GM21786 (cell line): Measurements from ENCODE around the gene LIME1.
A peak's percentile ranks its signal among the peaks of the same experiment; 100 is the strongest.
"Not testable (repeated sequence)": the region's sequence is repeated elsewhere in the genome, so short reads cannot be mapped to it uniquely, and the experiment has no call there.

Experiments used
- ATAC-seq: cut with Tn5 transposase; IDR thresholded peaks from one replicate; pipeline ENCODE4 v1.9.1; 2021; ENCODE audit not compliant: unreplicated experiment

LIME1 gene

DNA sequence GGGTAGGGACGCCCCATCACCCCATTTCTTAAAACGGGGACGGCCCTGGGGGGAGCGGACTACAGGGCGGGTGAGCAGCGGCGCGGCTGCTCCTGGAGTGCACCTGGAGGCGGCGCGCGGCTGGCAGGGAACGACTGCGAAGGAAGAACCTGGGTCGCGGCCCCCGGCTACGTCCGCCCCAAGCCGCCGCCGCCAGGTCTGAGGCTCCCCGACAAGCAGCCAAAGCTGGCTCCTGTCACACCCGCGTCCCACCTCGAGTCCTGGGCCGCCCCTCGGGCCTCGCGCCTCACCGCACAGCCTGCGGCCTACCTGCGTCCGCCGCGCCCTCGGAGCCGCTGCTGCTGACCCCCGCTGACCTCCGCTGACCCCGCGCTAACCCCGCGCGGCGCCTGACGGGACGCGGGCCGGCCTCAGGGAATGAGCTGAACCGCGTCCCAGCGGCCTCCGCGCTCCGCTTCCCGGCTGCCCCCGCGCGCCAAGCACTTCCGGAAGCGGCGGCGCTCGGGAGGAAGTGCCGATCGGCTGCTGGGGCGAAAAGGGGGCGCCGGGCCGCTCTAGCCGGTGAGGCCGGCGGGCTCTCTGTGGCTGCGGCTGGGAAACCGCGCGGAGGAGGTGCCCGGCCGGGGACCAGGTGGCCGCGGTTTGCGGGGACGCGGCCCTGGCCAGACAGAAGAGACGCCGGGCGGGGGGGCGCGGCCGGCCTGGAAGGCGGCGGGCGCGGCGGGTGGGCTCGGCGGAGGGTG, 28.7 kb upstream of the LIME1 start, which contains the start of the genes ARFRP1 and ZGPAT:
Gene ARFRP1, minus strand, starts transcription at position 419 of the 743 bp plus-strand sequence. CDS start 885 bp downstream, outside the sequence.
Gene ZGPAT, plus strand, starts transcription at position 482 of the 743 bp plus-strand sequence. CDS start 542 bp downstream, outside the sequence.
- peak; percentile 58 for ATAC-seq

DNA sequence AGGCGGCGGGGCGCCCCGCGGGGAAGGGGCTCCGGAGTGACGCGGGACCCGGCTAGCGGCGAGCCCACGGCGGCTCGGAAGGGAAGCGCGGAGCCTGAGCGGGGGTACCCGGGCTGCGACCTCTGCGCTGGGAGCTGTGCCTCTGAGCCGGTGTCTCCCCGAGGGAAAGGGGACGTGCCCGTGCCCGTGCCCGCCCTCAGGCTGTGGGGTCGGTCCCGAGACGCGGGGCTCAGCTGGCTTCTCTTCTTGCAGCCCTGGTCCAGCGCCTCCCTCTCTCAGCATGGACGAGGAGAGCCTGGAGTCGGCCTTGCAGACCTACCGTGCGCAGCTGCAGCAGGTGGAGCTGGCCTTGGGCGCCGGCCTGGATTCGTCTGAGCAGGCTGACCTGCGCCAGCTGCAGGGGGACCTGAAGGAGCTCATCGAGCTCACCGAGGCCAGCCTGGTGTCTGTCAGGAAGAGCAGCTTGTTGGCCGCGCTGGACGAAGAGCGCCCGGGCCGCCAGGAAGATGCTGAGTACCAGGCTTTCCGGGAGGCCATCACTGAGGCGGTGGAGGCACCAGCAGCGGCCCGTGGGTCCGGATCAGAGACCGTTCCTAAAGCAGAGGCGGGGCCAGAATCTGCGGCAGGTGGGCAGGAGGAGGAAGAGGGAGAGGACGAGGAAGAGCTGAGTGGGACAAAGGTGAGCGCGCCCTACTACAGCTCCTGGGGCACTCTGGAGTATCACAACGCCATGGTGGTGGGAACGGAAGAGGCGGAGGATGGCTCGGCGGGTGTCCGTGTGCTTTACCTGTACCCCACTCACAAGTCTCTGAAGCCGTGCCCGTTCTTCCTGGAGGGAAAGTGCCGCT, 27.9 kb upstream of the LIME1 start:
- peak; percentile 24 for ATAC-seq

DNA sequence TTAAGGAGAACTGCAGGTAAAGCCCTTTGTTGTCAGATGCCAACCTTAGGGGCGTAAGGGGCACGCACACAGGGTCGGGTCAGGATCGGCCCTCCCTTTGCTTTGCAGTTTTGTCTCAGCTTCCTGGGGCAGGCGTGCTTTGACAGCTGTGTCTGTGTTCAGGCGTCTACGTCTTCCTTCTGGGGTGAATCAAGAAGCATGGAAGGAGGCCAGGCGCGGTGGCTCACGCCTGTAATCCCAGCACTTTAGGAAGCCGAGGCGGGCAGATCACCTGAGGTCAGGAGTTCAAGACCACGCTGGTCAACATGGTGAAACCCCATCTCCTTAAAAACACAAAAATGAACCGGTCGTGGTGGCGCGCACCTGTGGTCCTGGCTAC, 27.3 kb upstream of the LIME1 start:
- ATAC-seq, result no peak

DNA sequence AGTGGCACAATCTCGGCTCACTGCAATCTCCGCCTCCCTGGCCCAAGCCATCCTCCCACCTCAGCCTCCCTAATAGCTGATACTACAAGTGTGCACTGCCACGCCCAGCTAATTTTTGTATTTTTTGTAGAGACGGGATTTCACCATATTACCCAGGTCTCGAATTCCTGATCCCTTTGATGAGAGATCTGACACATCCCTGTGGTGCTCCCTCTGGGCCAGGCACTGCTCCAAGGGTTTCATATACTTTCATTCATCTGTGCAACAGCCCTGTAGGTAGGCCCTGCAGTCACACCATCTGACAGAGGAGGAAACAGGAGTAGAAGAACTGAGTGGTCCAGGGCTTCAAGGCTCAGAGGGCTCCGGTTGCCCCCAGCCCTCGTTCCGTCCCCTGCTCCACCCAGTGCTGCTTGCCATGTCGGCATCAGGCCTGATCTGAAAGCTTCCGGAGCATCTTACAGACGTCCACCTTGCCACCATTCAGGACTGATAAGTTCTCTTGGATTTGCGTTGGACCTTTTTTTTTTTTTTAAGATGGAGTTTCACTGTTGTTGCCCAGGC, 25.3 kb upstream of the LIME1 start:
- no peak for ATAC-seq

DNA sequence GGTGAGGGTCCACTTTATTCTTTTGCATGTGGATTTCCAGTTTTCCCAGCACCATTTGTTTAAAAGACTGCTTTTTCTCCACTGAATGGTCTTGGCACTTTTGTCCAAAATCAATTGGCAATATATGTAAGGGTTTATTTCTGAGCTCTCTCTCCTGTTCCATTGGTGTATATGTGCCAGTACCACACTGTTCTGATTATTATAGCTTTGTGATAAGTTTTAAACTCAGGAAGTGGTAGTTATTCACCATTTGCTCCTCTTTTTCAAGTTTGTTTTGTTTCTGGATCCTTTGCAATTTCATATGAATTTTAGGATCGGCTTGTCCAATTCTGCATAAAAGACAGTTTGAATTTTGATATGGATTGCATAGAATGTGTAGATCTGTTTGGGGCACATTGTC, 24.3 kb upstream of the LIME1 start:
- no peak for ATAC-seq

DNA sequence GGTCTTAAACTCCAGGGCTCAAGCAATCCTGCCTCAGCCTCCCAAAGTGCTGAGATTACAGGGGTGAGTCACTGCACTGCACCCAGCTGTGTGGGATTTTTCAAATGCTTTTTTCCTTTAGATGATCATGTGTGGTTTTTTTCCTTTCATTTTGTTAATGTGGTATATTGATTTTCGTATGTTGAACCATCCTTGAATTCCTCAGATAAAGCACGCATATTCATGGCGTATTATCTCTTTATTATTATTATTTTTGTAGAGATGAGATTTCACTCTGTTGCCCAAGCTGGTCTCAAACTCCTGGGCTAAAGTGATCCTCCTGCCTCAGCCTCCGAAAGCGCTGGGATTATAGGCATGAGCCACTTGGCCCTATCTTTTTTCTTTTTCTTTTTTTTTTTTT, 21.6 kb upstream of the LIME1 start:
- no peak for ATAC-seq

DNA sequence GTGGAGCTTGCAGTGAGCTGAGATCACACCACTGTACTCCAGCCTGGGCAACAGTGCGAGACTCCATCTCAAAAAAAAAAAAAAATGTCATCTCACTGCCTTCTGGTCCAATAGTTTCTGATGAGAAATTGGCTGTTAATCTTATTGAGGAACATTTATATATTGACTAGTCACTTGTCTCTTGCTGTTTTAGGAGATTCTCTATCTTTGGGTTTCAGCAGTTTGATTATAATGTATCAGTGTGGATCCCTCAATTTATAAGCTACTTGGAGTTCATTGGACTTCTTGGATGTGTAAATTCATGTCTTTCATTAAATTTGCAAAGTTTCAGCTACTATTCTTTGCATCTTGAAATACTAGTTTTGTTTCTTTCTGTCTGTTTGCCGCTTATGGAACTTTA, 17.5 kb upstream of the LIME1 start:
- no peak for ATAC-seq

DNA sequence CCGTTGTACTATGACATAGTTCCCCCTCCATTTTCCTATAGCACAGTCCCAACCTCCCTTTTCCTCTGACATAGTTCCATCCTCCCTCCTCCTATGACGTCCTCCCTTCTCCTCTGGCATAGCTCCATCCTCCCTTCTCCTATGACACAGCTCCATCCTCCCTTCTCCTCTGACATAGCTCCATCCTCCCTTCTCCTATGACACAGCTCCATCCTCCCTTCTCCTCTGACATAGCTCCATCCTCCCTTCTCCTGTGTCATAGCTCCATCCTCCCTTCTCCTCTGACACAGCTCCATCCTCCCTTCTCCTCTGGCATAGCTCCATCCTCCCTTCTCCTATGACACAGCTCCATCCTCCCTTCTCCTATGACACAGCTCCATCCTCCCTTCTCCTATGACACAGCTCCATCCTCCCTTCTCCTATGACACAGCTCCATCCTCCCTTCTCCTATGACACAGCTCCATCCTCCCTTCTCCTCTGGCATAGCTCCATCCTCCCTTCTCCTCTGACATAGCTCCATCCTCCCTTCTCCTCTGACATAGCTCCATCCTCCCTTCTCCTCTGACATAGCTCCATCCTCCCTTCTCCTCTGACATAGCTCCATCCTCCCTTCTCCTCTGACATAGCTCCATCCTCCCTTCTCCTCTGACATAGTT, 13.4 kb upstream of the LIME1 start:
- ATAC-seq, result not testable (repeated sequence)

DNA sequence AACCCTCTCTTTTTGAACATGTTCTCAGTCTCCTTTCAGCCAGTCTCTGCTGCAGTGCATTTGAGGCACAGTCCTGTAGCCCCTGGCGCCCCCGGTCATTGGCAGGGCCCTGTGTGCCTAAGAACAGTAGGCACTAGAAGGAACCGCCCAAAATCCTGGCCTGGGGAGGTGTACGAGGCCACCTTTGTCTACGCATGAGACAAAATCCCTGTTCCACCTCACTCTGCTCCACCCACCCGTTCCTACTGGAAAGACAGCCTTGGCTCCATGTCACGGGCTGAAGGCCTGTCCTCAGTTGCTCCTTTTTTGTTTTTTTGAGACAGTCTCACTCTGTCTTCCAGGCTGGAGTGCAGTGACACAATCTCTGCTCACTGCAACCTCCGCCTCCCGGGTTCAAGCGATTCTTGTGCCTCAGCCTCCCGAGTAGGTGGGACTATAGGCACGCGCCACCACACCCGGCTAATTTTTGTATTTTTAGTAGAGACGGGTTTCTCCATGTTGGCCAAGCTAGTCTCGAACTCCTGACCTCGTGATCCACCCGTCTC, 6.2 kb upstream of the LIME1 start:
- not testable (repeated sequence) for ATAC-seq

DNA sequence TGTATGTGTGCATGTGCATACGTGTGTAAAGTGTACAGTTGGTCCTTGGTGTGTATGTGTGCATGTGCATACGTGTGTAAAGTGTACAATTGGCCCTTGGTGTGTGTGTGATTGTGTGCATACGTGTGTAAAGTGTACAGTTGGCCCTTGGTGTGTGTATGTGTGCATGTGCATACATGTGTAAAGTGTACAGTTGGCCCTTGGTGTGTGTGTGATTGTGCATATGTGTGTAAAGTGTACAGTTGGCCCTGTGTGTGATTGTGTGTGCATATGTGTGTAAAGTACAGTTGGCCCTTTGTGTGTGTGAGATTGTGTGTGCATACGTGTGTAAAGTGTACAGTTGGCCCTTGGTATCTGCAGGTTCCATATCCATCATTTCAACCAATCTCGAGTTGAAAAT, 5.1 kb upstream of the LIME1 start:
- no peak for ATAC-seq

DNA sequence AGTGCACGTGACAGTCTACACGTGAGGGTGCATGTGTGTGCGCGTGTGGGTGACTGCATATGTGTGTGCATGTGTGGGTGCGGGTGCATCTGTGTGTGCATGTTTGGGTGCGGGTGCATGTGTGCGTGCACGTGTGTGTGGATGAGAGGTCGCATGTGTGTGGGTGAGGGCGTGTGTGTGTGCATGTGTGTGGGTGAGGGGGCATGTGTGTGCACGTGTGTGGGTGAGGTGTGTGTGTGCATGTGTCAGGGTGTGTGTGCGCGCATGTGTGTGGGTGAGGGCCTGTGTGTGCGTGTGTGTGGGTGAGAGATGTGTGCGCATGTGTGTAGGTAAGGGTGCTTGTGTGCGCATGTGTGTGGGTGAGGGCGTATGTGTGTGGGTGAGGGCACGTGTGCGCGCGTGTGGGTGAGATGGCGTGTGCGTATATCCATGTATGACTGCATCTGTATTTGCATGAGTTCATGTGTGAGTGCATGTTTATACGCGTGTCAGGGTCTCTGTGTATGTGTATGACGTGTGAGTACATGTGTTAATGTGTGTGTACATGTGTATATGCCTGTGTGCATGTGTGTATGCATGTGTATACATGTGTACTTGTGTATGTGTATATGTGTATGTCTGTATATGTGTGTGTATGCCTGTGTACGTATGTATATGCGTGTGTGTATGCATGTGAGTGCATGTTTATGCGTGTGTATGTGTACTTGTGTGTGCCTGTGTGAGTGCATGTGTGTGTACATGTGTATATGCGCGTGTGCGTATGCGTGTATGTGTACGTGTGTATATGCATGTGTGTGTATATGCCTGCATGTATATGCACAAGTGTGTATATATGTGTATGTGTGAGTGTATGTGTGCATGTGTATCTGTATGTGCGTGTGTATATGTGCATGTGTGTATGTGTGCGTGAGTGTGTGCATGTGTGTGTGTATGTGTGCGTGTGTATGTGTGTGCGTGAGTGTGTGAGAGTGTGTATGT, 4.1 kb upstream of the LIME1 start:
- no peak for ATAC-seq

DNA sequence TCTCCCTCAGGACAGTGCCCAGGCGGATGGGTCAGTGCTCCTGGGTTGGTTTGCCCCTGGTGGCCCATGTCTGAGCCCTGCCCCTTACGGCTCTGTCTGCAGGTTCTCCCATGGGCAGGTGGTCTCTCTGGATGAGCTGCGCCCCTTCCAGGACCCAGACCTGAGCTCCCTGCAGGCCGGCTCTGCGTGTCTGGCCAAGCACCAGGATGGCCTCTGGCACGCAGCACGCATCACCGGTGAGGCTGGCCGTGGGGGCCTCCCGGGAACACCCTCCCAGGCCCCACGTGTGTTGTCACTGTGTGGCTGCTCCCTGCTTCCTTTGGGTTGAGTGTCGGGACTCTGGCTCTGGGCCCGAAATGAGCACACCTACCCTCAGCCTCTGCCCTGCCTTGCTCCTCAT, 3.3 kb upstream of the LIME1 start:
- ATAC-seq, result no peak

DNA sequence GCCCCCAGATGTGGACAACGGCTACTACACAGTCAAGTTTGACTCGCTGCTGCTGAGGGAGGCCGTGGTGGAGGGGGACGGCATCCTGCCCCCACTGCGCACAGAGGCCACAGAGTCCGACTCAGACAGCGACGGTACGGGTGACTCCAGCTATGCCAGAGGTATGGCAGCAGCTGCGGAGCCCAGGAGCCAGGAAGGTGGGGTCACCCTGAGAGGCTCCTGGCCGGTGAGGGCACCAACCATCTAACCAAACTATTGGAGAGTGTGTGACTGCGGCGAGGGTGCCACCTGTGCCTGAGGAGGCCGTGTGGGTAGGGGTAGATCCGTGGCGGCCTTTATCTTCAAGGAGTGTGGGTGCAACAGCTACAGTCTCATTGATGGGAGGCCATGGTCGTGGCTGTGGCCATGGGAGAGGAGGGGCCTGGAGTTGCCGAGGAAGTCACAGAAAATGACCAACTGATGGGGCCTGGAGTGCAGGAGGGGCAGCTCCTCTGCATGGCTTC, 2.8 kb upstream of the LIME1 start:
- no peak for ATAC-seq

DNA sequence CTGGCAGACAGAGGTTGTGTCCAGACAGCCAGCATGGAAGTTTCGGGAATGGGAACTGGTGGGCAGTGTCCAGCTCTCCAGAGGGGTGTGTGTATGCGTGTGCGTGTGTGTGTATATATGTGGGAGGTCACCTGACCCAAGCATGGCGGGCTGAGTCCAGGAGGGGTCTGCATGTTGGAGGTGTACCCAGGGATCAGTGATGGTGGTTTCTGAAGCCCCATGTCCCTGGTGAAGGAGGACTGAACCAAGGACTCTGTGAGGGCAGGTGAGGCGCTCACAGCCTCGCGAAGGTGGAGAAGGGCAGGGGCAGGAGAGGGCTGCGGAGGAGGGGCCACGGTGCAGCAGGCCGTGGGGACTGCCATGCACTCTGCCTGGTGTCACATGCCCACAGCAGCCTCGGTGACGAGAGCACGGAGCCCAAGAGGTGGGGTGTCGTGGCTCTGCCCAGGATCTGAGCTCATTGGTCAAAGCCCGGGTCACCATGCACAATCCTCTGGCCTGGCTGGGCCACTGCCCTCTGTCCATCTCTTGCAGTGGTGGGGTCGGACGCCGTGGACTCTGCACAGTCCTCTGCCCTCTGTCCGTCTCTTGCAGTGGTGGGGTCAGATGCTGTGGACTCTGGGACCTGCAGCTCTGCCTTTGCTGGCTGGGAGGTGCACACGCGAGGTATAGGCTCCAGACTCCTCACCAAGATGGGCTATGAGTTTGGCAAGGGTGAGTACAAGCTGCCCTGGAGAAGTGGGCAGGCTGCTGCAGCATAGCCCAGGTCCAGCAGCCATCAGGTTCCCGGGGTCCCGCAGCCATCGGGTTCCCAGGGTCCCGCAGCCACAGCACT, 2.1 kb upstream of the LIME1 start:
- ATAC-seq, result no peak

DNA sequence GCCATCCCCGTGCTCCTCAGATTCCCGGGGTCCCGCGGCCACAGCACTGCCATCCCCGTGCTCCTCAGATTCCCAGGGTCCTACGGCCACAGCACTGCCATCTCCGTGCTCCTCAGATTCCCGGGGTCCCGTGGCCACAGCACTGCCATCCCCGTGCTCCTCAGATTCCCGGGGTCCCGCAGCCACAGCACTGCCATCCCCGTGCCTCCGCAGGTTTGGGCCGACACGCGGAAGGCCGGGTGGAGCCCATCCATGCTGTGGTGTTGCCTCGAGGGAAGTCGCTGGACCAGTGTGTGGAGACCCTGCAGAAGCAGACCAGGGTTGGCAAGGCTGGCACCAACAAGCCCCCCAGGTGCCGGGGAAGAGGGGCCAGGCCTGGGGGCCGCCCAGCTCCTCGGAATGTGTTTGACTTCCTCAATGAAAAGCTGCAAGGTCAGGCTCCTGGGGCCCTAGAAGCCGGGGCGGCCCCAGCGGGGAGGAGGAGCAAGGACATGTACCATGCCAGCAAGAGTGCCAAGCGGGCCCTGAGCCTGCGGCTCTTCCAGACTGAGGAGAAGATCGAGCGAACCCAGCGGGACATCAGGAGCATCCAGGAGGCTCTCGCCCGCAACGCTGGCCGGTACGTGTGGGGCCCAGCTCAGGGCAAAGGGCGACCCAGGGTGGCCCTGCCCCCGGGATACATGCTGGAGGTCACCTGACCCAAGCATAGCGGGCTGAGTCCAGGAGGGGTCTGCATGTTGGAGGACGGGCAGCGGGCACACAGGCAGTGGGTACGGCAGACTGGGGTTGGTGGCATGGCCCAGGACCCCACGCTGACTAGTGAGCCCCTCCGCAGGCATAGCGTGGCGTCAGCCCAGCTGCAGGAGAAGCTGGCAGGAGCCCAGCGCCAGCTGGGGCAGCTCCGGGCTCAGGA, 1.3 kb upstream of the LIME1 start:
- no peak for ATAC-seq

DNA sequence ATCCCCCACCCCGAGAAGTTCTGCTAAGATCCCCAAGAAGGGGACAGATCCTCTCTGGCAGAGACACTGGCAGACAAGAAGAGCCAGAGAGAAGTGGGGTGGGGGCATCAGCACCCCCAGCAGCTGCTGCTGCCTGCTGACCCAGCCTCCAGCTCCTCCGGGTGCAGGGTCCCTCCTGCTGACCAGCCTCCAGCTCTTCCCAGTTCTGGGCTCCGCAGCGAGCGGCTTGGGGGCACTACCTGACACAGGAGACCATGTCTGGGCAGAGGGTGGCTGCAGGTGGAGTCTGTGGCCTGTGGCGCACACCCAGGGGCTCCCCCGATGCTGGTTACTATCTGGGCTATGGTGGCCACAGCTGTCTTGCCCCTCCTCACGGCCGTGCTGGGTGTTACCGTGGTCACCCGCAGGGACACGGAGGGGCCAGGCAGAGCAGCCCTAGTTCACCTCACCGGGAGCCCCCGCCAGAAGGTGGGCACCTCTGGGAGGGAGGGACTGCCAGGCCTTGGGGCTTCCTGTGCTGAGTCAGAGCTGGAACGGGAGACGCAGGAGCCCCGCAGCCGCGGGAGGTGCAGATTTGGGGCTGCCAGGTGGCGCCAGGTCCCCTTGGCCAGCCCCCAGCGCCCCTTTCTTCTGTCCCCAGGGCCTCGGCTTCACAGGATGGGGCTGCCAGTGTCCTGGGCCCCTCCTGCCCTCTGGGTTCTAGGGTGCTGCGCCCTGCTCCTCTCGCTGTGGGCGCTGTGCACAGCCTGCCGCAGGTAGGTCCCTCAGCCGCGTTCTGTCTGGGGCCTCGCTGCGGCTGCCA, 630 bp downstream of the LIME1 start:
- ATAC-seq, result no peak

DNA sequence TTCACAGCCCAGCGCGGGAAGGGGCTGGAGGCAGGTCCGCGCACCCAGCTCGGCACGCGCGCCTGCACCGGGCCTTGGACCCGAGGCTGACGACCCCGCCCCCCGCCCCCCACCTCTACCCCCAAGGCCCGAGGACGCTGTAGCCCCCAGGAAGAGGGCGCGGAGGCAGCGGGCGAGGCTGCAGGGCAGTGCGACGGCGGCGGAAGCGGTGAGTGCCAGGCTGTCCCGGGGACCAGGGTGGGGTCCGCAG, 1.2 kb downstream of the LIME1 start:
- no peak for ATAC-seq
